NCI-H748 (cell line): Measurements from ENCODE around the gene GSPT2.
"Not testable (repeated sequence)": the region's sequence is repeated elsewhere in the genome, so short reads cannot be mapped to it uniquely, and the experiment has no call there.

Experiments used
- DNase-seq: peaks from one replicate; lab custom pipeline; 2025; ENCODE audit not compliant: unreplicated experiment; lab: John Stamatoyannopoulos, UW

The GSPT2 gene

DNA sequence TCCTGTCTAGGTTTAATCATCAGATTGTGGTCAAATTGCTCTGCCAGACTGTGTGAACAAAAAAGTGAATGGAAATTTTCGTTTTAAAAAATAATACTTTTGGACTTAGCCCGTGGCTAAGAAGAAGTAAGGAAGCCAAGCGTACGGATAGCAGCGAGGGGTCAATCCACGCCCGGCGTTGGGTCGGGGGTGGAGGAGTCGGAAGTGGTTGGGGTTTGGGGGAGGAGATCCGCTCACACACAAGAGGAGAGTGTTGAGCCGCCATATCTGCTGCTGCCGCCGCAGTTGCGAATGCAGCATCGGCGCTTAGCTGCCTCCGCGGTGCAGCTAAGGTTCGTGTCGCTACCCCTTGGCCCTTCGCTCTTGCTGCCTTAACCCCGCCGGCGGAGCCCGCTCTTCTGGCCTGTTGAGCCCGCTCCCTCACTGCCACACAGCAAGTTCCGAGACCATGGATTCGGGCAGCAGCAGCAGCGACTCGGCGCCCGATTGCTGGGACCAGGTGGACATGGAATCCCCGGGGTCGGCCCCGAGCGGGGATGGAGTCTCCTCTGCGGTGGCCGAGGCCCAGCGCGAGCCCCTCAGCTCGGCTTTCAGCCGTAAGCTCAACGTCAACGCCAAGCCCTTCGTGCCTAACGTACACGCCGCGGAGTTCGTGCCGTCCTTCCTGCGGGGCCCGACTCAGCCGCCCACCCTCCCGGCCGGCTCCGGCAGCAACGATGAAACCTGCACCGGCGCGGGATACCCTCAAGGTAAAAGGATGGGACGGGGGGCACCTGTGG lies at the start of gene GSPT2:
GSPT2 (plus strand) TSS at position 264 of the 779 bp plus-strand sequence; CDS start at position 449, 185 bp downstream.
- peak; percentile 85 for DNase-seq

DNA sequence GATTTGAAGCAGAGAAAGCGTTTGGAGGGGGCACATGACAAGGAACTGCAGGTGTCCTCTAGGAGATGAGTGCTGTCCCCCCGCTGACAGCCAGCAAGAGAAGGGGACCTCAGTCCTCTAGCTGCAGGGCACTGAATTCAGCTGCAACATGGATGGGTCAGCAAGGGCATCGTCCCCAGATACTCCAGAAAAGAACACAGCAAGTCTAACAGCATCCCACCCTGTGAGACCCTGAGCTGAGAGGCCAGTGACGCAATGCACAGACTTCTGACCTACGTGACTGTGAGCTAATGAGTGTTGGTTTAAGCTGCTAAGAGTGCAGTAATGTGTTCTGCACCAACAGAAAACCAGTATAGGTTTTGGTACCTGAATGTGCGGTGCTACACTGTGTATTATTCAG lies 49.0 kb upstream of the GSPT2 start:
- DNase-seq = no peak

DNA sequence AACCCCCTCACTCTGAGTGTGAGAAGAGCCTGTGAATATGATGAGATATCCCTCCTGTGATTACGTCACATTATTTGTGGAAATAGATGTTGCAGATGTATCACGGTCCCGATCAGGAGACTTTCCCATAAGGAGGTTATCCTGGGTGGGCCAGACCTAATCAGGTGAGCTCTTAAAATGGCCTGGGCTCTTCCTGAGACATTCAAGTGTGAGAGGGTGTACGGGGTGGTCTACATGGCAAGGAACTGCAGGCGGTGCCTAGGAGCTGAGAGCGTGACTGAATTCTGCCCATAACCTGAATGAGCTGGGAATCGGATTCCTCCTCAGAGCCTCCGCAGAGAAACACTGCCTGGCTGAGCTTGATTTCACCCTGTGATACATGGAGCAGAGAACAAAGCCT lies 45.8 kb upstream of the GSPT2 start:
- no peak for DNase-seq

DNA sequence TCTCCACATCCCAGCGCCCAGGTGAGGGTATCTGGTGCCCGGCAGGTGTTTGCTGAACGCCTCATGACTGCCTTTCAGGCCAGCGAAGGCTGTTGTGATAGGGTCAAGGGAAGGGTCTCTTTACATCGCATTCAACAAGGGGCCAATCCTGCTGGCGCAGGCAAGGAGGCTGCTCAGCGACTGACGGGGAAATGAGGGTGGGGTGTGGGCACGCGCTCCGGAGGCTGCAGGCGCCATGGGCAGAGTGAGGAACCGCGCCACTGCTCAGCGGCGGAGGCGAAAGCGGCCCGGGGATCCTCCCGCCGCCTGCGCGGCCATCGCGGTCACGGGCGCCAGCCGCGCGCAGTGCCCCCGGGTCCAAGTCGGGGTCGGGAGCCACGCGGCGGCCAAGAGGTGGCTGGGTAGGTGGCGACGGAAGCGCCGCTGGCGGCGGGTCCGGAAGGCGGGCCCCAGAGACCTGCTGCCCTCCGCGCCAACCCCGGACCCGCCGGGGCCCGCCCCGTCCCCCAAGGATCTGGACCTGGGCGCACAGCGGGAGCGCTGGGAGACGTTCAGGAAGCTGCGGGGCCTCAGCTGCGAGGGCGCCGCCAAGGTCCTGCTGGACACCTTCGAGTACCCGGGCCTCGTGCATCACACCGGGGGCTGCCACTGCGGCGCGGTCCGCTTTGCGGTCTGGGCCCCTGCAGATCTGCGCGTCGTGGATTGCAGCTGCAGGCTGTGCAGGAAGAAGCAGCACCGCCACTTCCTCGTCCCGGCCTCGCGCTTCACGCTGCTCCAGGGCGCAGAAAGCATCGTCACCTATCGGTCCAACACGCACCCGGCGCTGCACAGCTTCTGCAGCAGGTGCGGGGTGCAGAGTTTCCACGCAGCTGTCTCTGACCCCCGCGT lies 32.7 kb upstream of the GSPT2 start, which contains the start of gene CENPVL1:
CENPVL1 (plus strand) TSS at position 236 of the 888 bp plus-strand sequence; CDS start at position 236, 0 bp downstream.
- not testable (repeated sequence) for DNase-seq

DNA sequence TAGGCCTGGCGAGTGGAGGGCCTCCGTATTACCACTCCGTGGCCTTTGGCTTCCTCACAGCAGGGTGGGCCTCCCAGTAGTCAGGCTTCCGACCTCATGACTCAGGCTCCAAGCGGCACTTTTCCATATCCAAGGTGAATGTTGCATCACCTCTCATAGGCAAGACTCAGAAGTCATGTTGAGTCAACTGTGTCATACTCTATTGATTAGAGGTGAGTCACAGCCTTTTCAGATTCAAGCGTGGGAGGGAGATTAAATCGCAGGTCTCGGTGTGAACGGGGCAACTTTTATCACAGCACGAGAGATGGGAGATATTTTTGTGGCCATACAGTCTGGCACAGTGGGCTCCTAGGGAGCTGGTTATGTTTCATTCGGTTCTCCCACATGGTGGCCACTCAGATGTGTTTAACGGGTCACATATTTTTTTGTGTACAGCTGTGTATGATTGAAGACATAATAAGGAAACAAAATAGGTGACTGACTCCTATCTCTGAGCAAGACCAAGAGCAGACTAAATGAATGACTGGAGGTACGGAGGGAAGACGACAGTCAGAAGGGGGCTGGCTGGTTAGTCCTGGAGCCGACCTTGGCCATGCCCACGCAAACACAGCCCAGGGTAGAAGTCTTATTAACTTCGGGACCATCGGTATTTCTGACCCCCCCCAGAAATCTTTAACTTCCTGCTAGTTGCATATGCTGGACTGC lies 30.1 kb upstream of the GSPT2 start:
- DNase-seq = not testable (repeated sequence)

DNA sequence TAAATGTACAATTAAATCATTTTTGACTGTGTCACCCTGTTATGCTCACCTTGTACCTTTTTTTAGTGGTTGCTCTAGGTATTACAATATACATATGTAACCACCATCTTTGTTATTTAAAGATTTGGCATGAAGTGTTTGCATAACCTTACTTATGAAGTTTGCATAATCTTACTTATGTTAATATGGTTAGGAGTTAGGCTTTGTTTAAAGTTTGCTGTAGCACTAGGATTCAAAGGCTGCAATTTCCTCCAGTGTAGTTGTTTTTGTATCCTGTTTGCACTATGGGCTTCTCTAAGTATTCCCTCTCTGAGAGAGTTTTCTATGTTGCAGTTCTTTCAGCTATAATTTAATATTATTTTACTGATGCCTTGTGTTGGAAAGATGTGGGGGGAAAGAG lies 15.0 kb upstream of the GSPT2 start:
- no peak for DNase-seq

DNA sequence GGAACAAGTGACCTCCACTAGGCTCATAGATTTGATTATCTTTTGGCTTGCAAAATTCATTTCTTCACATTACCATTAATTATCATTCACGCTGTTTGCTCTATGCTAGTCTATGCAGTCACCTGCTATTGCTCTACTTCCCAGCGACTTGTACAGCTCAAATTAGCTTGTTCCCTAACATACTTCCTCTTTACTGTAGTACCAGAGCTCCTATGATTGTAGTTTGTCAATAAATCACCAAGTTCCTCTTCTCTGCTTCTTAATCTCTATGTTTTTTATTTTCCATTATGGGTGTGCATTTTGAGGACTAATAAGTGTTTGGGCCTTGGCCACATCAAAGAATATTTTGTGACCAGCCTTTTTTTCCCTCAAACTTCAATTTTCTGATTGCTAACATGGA lies 6.2 kb upstream of the GSPT2 start:
- no peak for DNase-seq

DNA sequence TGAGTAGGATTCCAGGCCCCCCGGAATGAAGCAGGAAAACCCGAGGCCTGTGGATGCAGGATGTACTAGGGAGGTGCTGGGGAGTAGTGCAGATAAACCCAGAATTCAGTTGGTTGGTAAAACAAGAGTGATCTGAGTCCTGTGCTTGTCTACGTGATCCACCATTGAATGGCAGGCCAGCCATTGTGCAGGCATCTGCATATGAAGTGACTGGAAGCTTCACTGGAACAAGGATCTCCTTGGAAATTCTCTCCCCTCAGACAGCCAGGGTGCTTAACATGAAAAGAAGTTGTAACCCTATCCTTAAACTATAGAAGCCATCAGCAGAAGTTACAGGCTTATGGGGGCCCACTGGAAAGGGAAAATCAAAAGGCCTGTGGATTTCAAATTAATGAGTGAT lies 656 bp upstream of the GSPT2 start:
- no peak for DNase-seq

DNA sequence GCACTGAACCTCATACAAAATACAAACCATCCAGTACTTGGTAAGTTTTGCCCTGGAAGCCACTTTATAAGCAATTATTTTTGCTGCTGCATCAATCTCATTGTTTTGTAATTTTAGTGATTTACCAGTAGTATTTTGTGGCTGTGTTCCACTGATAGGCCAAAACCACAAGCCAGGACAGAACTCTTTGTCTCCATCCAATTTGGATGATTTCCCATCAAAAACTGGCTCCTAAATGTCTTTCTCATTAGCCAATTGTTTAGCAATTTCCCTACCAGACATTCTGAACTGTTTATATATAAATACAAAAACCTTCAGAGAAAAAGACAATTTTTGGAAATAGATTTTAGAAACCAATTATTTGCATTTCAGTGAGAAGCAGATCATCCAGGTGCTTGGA lies 4.4 kb downstream of the GSPT2 start:
- DNase-seq = no peak

DNA sequence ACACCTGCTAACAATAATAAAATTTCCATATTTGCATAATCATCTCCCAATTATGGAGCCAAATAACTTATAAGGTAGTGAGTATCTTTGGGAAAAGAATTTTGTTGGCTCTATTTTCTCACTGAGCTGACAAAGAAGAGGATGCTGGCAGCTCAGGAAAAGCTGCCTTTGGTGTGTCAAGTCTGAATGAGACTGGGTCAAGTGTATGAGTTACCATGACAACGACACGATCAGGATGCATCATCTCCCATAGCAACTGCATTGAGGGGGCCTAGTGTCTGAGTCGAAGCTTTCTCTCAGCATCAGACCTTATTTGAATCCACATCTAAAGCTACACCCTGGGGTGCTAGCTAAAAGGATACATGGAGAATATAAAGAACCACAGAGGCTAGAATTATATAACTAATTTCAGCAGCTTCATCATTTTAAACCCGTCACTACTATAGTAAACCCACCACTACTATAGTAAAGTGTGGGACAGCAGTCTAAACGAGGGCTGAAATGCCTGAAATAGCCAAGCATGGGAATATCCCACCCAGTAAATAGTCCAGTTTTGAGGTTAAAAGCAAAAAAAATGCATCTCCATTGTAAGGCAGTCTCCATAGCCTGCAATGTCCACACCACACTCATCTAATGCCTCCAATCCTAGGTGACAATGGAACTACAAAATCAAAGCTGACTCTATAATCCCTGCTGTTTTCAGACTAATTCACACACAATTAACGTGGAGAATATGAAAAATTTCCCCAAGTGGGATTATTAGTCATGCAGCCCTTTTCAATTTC lies 16.0 kb downstream of the GSPT2 start:
- DNase-seq = peak; percentile 96

DNA sequence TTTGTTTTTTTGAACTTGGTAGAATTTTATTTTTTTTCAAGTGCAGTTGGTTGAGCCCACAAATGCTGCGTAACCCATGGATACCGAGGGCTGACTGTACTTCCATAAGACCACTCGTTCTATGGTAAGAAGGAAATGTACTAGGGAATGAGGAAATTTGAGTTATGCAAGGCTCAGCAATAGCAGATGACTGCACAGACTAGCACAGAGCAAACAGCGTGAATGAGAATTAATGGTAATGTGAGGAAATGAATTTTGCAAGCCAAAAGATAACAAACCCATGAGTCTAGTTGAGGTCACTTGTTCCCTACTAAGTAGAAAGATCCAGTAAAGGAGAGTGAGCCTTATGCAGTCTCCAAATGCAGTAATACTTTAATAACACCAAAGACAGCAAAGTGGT lies 17.4 kb downstream of the GSPT2 start:
- no peak for DNase-seq

DNA sequence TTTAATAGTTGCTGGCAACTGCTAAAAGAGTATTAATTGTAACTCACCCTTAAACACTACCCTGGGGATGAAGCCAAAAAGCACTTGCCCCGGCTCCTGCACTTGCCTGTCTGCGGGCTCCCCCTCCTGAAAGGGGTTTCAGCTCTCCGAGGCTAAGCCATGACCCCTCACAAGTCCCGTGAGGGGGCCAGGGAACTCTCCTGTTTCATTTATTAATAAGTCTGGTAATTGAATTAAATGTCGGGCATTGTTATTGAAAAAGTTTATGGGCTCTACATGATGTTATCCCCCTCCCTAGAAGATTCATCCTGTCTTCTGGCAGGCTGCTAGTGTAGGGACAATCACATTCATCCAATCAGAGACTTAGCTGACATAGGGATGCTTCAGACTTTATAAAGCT lies 23.3 kb downstream of the GSPT2 start:
- DNase-seq = no peak

DNA sequence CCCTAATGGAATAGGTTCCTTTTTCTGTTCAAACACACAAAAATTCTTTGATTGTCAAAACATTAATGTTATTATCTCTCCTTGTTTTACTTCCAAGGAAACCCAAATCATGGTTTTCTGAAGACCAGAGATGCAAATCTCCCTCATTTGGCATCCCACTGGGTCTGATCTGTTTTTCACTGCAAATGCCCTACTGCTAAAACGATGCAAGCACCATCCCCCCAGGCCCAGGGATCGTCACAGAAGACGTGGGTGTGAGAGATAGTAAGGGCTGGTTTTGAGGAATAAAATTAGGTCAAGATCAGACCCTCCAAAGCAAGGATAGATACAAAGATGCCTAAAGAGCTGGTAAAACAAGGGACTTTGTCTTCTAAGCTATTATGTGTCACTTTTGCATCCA lies 33.6 kb downstream of the GSPT2 start:
- DNase-seq = no peak

DNA sequence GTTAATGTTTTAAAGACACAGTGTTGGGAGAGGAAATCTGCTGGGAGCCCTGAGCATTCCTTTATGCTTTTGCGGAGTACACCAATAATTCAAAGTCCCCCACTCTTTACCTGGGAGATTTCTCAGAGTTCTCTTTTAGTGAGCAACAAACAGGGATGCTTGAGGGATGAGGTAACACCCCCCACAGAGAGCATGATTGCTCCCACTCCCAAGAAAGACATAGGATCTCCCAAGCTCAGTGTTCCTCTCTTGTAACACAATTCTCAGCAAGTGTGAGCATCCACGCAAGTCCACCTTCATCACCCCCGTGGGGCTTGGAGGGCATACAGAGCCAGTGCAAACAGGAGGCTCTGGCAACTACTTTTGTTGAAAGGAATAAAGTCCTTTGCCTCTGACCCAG lies 36.1 kb downstream of the GSPT2 start:
- DNase-seq = no peak

DNA sequence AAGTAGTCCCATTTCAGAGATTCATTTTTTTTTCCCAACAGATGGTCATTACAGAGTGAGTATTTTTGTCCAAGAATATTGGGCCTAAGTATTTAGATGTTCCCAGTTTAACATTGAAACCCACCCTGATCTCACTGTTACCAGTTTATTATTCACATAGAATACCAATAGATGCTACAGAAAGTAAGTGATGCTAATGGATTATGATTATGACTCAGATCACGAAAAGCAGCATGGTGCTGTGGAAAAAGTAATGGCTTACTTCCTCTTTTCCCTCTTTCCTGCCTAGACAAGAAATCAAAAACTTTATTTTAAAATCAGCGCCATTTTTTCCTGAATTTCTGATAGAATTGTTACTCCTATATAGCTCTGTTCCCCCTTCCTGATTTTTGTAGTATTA lies 51.9 kb downstream of the GSPT2 start:
- DNase-seq = no peak
